Left ventricle myocardium inferior (tissue), 1 donor: ENCODE data around the gene KRTAP1-3. TPM values are rescaled to one million over a fixed set of nuclear protein-coding genes. Genes with fewer than 3 reads are reported as not detected.

ENCODE experiments used
- total RNA-seq: library from RNA; stranded (reverse); fragmentation: NEBNext Ultra II Directional; extraction: Animal tissue kit (Norgen Biotek cat#: 25700); gene quantifications from one replicate; pipeline ENCODE4 v1.2.1, GENCODE V29; 2021
- donor health status: DM: no; HTN: yes; CAD: no; lungs with severe emphysema.

Gene KRTAP1-3
- total RNA-seq, 1 donor from 2014 or later = not detected

Other genes starting within 250 kb of the KRTAP1-3 start
- gene KRT28, start 234.9 kb downstream of the KRTAP1-3 start, total RNA-seq = not detected
- 54.7 TPM for gene KRT10, start 212.3 kb downstream of the KRTAP1-3 start, total RNA-seq
- not detected for gene KRT12, start 167.7 kb downstream of the KRTAP1-3 start, total RNA-seq
- gene KRT20, start 149.6 kb downstream of the KRTAP1-3 start, total RNA-seq = not detected
- 0.33 TPM for gene KRT23, start 97.2 kb downstream of the KRTAP1-3 start, total RNA-seq
- not detected for gene KRT39, start 67.9 kb downstream of the KRTAP1-3 start, total RNA-seq
- gene KRT40, start 50.5 kb downstream of the KRTAP1-3 start, total RNA-seq = not detected
- gene KRTAP3-3, start 40.7 kb downstream of the KRTAP1-3 start, total RNA-seq = not detected
- not detected for gene KRTAP3-2, start 35.0 kb downstream of the KRTAP1-3 start, total RNA-seq
- not detected for gene KRTAP3-1, start 25.7 kb downstream of the KRTAP1-3 start, total RNA-seq
- not detected for gene KRTAP1-5, start 7.7 kb downstream of the KRTAP1-3 start, total RNA-seq
- not detected for gene KRTAP1-4, start 4.7 kb downstream of the KRTAP1-3 start, total RNA-seq
- not detected for gene KRTAP1-1, start 6.6 kb upstream of the KRTAP1-3 start, total RNA-seq
- gene KRTAP2-1, start 12.4 kb upstream of the KRTAP1-3 start, total RNA-seq = not detected
- not detected for gene KRTAP2-2, start 20.4 kb upstream of the KRTAP1-3 start, total RNA-seq
- gene KRTAP2-3, start 25.2 kb upstream of the KRTAP1-3 start, total RNA-seq = not detected
- not detected for gene KRTAP2-4, start 31.0 kb upstream of the KRTAP1-3 start, total RNA-seq
- gene KRTAP4-7, start 49.3 kb upstream of the KRTAP1-3 start, total RNA-seq = not detected
- gene KRTAP4-8, start 63.3 kb upstream of the KRTAP1-3 start, total RNA-seq = not detected
- not detected for gene KRTAP4-16, start 67.3 kb upstream of the KRTAP1-3 start, total RNA-seq
- not detected for gene KRTAP4-9, start 70.5 kb upstream of the KRTAP1-3 start, total RNA-seq
- gene KRTAP4-11, start 83.5 kb upstream of the KRTAP1-3 start, total RNA-seq = not detected
- gene KRTAP4-12, start 89.3 kb upstream of the KRTAP1-3 start, total RNA-seq = not detected
- not detected for gene KRTAP4-6, start 105.7 kb upstream of the KRTAP1-3 start, total RNA-seq
- not detected for gene KRTAP4-5, start 115.0 kb upstream of the KRTAP1-3 start, total RNA-seq
- gene KRTAP4-4, start 125.9 kb upstream of the KRTAP1-3 start, total RNA-seq = not detected
- not detected for gene KRTAP4-3, start 133.3 kb upstream of the KRTAP1-3 start, total RNA-seq
- gene KRTAP4-2, start 143.3 kb upstream of the KRTAP1-3 start, total RNA-seq = not detected
- not detected for gene KRTAP4-1, start 150.0 kb upstream of the KRTAP1-3 start, total RNA-seq
- not detected for gene KRTAP9-1, start 155.0 kb upstream of the KRTAP1-3 start, total RNA-seq
- not detected for gene KRTAP9-2, start 191.8 kb upstream of the KRTAP1-3 start, total RNA-seq
- not detected for gene KRTAP9-3, start 197.6 kb upstream of the KRTAP1-3 start, total RNA-seq
- gene KRTAP9-8, start 203.1 kb upstream of the KRTAP1-3 start, total RNA-seq = not detected
- gene KRTAP9-4, start 214.8 kb upstream of the KRTAP1-3 start, total RNA-seq = not detected
- not detected for gene KRTAP9-9, start 220.5 kb upstream of the KRTAP1-3 start, total RNA-seq
- not detected for gene KRTAP9-6, start 230.5 kb upstream of the KRTAP1-3 start, total RNA-seq
- not detected for gene KRTAP9-7, start 240.8 kb upstream of the KRTAP1-3 start, total RNA-seq